Thyroid gland (tissue), 4 donors: ENCODE data around the gene APOBR. TPM values are rescaled to one million over a fixed set of nuclear protein-coding genes. Genes with fewer than 3 reads are reported as not detected.
"Not testable (repeated sequence)": the region's sequence is repeated elsewhere in the genome, so short reads cannot be mapped to it uniquely, and the experiment has no call there.

ENCODE experiments used
- DNase-seq, 2 donors: peaks; one replicate each; pipeline ENCODE4 v3.0.0-alpha.2; 2019
- H3K27ac ChIP-seq, 3 donors: fragments of 200-600 bp; sonication (generic); 1 replicate in 2 of 3; 2 replicates in 1 of 3; pipeline ENCODE4 v1.5.1; 2016 to 2019; ENCODE audit warnings: mild to moderate bottlenecking in 1 of 3, moderate library complexity in 1 of 3
- H3K27me3 ChIP-seq: fragments of 200-600 bp; sonication (generic); one replicate; pipeline ENCODE4 v1.5.1; 2019
- H3K36me3 ChIP-seq, 2 donors: fragments of 200-600 bp; sonication (generic); one replicate each; pipeline ENCODE4 v1.5.1; 2016 to 2019
- H3K4me1 ChIP-seq, 2 donors: fragments of 200-600 bp; sonication (generic); one replicate each; pipeline ENCODE4 v1.5.1; 2017 to 2019
- H3K4me3 ChIP-seq, 3 donors: fragments of 200-600 bp; sonication (generic); replicated peaks in 1 of 3; 1 replicate in 2 of 3; 2 replicates in 1 of 3; pipeline ENCODE4 v1.5.1; 2016; ENCODE audit warnings: mild to moderate bottlenecking in 1 of 3
- H3K9me3 ChIP-seq: fragments of 200-600 bp; sonication (generic); one replicate; pipeline ENCODE4 v1.5.1; 2017
- CTCF ChIP-seq, 6 experiments: fragments of 200-600 bp in 3 of 6; fragments of 450-650 bp in 3 of 6; sonication (generic) in 3 of 6; IDR thresholded peaks; one replicate each; pipeline ENCODE4 v1.5.1; 2016 to 2019; ENCODE audit warnings: antibody characterized with exemption in 6 of 6, mild to moderate bottlenecking in 2 of 6, inconsistent platforms in 1 of 6, moderate library complexity in 1 of 6
- POLR2A ChIP-seq, 2 donors: fragments of 450-650 bp; IDR thresholded peaks; one replicate each; pipeline ENCODE4 v1.6.1; 2017; ENCODE audit warnings: antibody characterized with exemption in 2 of 2, mild to moderate bottlenecking in 2 of 2, moderate library complexity in 1 of 2
- WGBS, 2 donors: methylation state at CpG; one replicate each; pipeline ENCODE4 v1.1.5; 2017; 5-methylcytosine and 5-hydroxymethylcytosine counted together
- intact Hi-C: fragments of 100-400 bp; cut with DNase I; formaldehyde crosslinking; loops from one replicate; pipeline ENCODE4 v1.15.1; 2023
- total RNA-seq, 4 donors: library from RNA; depleted of rRNA; stranded (reverse); fragments of >200 nt; gene quantifications; one replicate each; pipeline ENCODE4 v1.2.3, GENCODE V29; 2016

Gene APOBR
- total RNA-seq = 1 to 10 TPM in 2 of 4 donors, under 1 TPM in 2; 0.42 to 1.1 (median 0.78) TPM

GRCh38 chr16:28494121-28494851 lies at the start of gene APOBR:
Gene APOBR, plus strand, starts transcription at chr16:28494643. Its CDS starts 39 bp downstream, at chr16:28494682.
- Histone ChIP-seq H3K9me3 (no peaks in the 10 kb centered on the region), H3K4me3 (no peak within 1 kb of the TSS), H3K27ac (peak within 1 kb of the TSS in 1 of 3 donors; percentile 33), H3K4me1 (peaks cover 11 to 17% of the 10 kb centered on the region in 2 donors), H3K36me3 (no peaks in the 10 kb centered on the region), H3K27me3 (no peaks in the 10 kb centered on the region)
- no peak for DNase-seq
- 75 to 77% methylated on average over 12 of the region's 12 CpGs for WGBS, 2 donors
- intact Hi-C loops = loop anchor here (5.0 kb wide), 1 partner anchor 53 kb away; no protein-coding TSS in a partner anchor
- TF ChIP-seq POLR2A (IDR thresholded peaks at IDR 0.05) (no peak), CTCF (IDR thresholded peaks at IDR 0.05) (no peak)

- intact Hi-C loops, H3K36me3 ChIP-seq, H3K27me3 ChIP-seq, H3K4me3 ChIP-seq, H3K4me1 ChIP-seq, H3K9me3 ChIP-seq, DNase-seq, H3K27ac ChIP-seq: not testable (repeated sequence)
- no CpG with 5 or more reads among the region's 4 CpGs for WGBS, 2 donors
These were observed 48.1 kb upstream of the APOBR start for GRCh38 chr16:28446388-28446787.

GRCh38 chr16:28447081-28447480 lies 47.4 kb upstream of the APOBR start:
- H3K9me3 ChIP-seq, H3K27ac ChIP-seq, H3K4me1 ChIP-seq, H3K4me3 ChIP-seq, intact Hi-C loops, H3K36me3 ChIP-seq, DNase-seq, H3K27me3 ChIP-seq: not testable (repeated sequence)
- WGBS, 2 donors = no CpG with 5 or more reads among the region's 6 CpGs

GRCh38 chr16:28473714-28474265 lies 20.7 kb upstream of the APOBR start:
- no peak overlapping the region for H3K4me3 ChIP-seq
- H3K27ac ChIP-seq = no peak overlapping the region
- no peaks in the 10 kb centered on the region for H3K9me3 ChIP-seq
- H3K4me1 ChIP-seq = no peaks in the 10 kb centered on the region
- intact Hi-C loops = no loop called here
- WGBS, 2 donors = 88 to 94% methylated on average over 8 of the region's 8 CpGs
- no peak for DNase-seq
- no peaks in the 10 kb centered on the region for H3K27me3 ChIP-seq
- no peak for TF ChIP-seq CTCF (IDR thresholded peaks at IDR 0.05)
- no peak for TF ChIP-seq POLR2A (IDR thresholded peaks at IDR 0.05)
- peaks cover 24 to 28% of the 10 kb centered on the region in 2 donors for H3K36me3 ChIP-seq

- H3K9me3 ChIP-seq = no peaks in the 10 kb centered on the region
- H3K4me1 ChIP-seq = no peaks in the 10 kb centered on the region
- intact Hi-C loops = no loop called here
- no peak for DNase-seq
- WGBS, 2 donors = 91 to 97% methylated on average over 2 of the region's 2 CpGs
- no peak overlapping the region for H3K4me3 ChIP-seq
- H3K36me3 ChIP-seq = peaks cover 28 to 41% of the 10 kb centered on the region in 2 donors
- H3K27me3 ChIP-seq = no peaks in the 10 kb centered on the region
- H3K27ac ChIP-seq = no peak overlapping the region
- TF ChIP-seq CTCF (IDR thresholded peaks at IDR 0.05) (no peak), POLR2A (IDR thresholded peaks at IDR 0.05) (no peak)
These were observed 19.2 kb upstream of the APOBR start for GRCh38 chr16:28475221-28475620.

GRCh38 chr16:28477311-28477920 lies 17.0 kb upstream of the APOBR start:
- DNase-seq = no peak
- TF ChIP-seq CTCF (IDR thresholded peaks at IDR 0.05) = no peak
- no peak for TF ChIP-seq POLR2A (IDR thresholded peaks at IDR 0.05)
- intact Hi-C loops = no loop called here
- Histone ChIP-seq H3K4me1 (no peaks in the 10 kb centered on the region), H3K27ac (no peak overlapping the region), H3K36me3 (peaks cover 44 to 57% of the 10 kb centered on the region in 2 donors), H3K27me3 (no peaks in the 10 kb centered on the region), H3K4me3 (no peak overlapping the region), H3K9me3 (no peaks in the 10 kb centered on the region)
- WGBS, 2 donors = 95% methylated on average over 13 of the region's 14 CpGs
